GM18951 (cell line): Measurements from ENCODE around the gene PHF21B.
"Not testable (repeated sequence)": the region's sequence is repeated elsewhere in the genome, so short reads cannot be mapped to it uniquely, and the experiment has no call there.

Experiments
- POLR2A ChIP-seq: IDR thresholded peaks from 4 replicates; pipeline ENCODE4 v1.6.1; 2011; ENCODE audit warnings: mild to moderate bottlenecking; ENCODE audit not compliant: insufficient read length, insufficient read depth; ENCODE audit errors: extremely low read depth
- in situ Hi-C: fragments of 300-500 bp; cut with MboI; formaldehyde crosslinking; loops from one replicate; pipeline ENCODE4 v1.12.0; 2022; ENCODE audit warnings: low sequenced_read_pairs, mixed read lengths, inconsistent platforms; ENCODE audit not compliant: unreplicated experiment

The PHF21B gene

GRCh38 chr22:44971651-44972362 lies 38.0 kb downstream of the PHF21B start:
- no peak for TF ChIP-seq POLR2A
- in situ Hi-C loops = no loop called here

DNA sequence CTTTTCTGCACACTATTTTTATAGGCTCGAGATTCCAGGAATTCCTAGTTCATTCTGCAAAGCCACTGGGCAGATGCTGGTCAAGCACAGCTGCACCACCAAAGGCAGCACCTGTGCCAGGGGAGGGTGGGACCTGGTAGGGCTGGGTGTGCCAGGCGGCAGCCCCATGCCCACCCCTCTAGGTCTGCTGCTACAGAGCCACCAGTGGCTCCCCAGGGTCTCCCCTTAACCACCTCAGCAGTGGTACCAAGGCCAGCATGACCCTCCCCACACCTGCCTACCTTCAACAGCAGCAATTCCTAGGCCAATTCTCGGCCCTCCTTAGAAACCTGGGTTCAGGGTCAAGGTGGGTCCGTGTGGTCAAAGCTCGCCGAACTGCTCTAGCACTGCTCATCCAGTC lies 39.5 kb downstream of the PHF21B start:
- no peak for TF ChIP-seq POLR2A
- in situ Hi-C loops = no loop called here

DNA sequence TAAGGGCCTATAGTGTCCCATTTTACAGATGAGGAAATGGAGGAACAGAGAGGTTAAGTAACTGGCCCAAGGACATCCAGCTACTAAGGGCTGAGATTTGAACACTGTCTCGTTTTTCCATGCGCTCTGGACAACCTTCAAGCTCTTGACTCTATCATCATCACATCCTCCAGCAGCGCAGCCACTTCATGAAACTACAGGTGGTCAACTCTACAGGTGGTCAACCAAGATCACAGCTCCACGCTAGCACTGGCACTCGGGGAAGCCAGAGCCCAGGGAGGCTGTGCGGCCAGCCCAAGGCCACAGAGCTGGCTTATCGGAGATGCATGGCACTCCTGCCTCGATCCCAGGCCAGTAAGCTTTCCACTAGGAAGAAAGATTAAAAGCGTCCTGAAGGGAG lies 40.0 kb downstream of the PHF21B start:
- in situ Hi-C loops = no loop called here
- no peak for TF ChIP-seq POLR2A

DNA sequence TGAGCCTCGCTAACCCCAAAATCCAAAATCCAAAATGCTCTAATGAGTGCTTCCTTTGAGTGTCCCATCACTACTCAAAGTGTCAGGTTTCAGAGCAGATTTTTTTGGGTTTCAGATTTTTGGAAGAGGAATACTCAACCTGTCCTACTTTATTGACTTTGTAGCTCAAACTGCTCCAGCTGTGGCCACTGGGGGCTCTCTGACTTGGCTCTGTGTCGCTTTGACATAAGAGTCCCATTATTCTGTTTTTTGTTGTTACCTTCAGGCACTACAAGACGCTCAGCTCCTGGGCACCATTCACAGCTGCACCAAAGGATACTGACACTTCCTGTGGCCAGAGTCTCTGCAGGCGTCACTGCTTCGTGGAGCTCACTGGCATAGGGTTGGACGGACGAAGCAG lies 41.1 kb downstream of the PHF21B start:
- no peak for TF ChIP-seq POLR2A
- in situ Hi-C loops = no loop called here

DNA sequence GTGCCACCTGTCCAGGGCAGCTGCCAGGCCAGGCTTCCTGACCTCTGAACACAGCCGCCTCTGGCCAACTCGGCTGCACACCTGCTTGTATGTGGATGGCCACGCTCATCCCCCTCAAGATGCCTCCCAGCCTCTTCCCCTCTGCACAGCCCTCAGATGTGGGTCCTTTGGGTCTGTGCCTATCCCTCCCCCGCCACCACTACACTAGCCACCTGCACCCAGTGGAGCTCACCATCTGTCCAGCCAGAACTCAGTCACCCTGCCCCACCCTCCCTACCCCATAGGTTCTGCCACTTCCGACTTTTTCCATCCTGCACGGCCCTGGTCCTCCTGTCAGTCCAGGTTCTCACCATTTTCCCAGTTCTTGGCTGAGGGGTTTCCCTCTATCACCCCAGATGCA lies 44.6 kb downstream of the PHF21B start:
- TF ChIP-seq POLR2A = no peak
- in situ Hi-C loops = no loop called here

DNA sequence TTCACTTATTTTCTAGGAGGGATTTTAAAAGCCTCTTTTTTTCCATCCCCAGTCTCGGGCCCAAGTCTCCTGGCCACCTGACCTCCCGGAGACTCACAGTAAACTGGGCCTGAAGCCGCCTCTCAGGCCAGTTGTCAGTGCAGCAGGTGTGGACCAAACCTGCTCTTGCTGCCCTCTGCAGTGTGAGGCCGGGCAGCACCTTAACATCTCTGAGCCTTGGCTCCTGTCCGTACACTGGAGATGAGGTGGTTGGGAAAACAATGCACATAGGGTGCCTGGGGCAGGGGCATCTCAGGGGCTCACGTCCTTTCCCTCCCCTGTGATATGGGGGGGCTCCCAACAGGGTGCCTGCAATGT lies 45.1 kb downstream of the PHF21B start:
- in situ Hi-C loops = no loop called here
- no peak for TF ChIP-seq POLR2A

- TF ChIP-seq POLR2A = no peak
- in situ Hi-C loops = no loop called here
These were observed 45.7 kb downstream of the PHF21B start for GRCh38 chr22:44963832-44964721.

DNA sequence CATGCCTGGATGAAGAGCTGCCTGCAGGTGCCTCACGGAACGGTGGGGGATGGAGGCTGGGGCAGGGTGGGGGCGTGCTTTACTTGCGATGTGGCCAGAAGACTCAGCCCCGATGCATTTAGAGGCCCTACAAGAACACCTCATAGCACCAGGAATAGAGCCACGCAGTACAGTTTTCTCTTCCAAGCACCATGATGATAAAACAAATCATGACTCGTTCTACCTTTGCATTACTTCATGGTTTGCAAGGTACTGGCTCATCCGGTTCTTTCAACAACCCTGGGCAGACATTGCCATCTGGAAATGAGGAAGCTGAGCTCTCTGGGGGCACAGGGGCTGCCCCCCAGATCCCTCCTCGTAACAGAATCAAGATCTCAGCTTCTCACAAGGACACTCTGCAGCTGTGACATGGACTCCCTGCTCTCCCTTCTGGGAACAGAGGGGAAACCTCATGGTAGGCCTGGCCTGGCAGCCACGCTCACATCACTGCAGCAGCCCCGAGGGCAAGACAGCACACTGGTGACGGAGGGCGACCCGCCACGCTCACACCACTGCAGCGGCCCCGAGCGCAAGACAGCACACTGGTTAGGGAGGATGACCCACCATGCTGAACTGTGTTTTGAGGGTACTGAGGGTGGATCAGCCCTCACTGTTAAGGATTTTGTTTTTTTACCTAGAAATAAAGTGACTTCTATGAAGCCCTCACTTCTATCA lies 46.9 kb downstream of the PHF21B start:
- in situ Hi-C loops = no loop called here
- no peak for TF ChIP-seq POLR2A

GRCh38 chr22:44961682-44962081 lies 48.1 kb downstream of the PHF21B start:
- in situ Hi-C loops = not testable (repeated sequence)

DNA sequence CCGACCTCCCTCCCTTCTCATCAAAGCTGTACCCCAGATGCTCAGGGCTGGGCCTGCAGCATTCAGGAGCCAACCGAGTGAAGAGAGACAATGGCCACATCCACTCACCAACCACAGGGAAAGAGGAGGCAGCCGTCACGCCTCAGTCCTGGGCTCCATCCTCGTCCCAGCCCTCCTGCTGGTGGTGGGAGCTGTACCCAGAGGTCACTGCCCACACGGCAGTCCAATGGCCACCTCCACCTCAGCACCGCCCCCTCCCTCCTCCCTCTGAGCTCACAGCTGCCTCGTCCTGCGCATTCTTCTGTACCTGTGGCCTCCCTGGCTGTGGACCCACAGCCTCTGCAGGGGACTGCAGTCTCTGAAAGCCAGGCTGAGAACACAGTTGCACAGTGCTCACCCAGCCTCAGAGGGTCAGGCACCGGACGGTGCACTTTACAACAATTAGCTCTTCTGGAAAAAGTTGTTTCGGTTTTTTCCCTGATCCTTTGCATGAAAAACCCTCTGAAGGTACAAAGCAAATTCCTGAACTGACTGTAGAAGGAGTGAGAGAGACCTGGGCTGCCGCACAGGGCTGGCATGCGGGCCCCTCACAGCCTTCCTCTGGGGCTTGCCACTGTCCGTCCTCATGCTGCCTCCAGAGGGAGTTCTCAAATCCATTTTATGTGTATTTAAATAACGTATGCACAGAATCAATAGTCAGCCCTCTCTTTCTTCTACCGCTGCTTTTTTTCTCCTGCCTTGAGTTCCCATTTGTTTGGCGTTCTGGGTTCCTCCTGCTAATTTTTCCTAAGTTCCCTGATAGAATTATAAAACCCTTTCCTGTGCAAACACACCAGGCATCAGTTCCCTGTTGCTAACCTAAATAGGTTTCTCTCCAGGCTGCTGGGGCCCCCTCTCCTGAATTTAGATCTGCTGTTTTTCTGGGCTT lies 52.7 kb downstream of the PHF21B start:
- no peak for TF ChIP-seq POLR2A
- in situ Hi-C loops = no loop called here

- in situ Hi-C loops = no loop called here
- TF ChIP-seq POLR2A = no peak
These were observed 54.7 kb downstream of the PHF21B start for GRCh38 chr22:44955102-44955501.

- TF ChIP-seq POLR2A = no peak
- in situ Hi-C loops = no loop called here
These were observed 55.7 kb downstream of the PHF21B start for GRCh38 chr22:44954149-44954548.
